ENCODE data around the gene CACNG3. TPM values are rescaled to one million over a fixed set of nuclear protein-coding genes. Genes with fewer than 3 reads are reported as not detected.
"Not testable (repeated sequence)": the region's sequence is repeated elsewhere in the genome, so short reads cannot be mapped to it uniquely, and the experiment has no call there.

The CACNG3 gene
- total RNA-seq, 1 experiment from 2014 or later: not detected

DNA sequence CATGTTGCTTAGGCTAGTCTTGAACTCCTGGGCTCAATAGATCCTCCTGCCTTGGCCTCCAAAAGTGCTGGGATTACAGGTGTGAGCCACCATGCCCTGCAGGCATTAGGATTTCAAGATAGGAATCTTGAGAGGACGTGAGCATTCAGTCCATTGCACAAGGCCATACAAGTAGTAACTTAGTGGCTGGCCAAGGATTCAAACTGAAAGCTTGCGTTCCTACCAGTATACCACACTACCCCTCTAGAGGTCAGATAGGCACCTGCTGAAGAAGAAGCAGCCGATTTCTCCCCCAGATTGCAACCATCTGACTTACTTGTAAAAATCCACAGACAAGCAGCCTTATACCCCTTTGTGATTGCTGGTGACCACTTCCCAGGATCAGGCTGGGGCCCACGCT lies 80.9 kb downstream of the CACNG3 start:
- H3K27me3 ChIP-seq (ENCODE audit: insufficient read depth, low read depth): peaks cover 41% of the 10 kb centered on the region
- H3K27ac ChIP-seq: no peak overlapping the region
- H3K9me3 ChIP-seq (ENCODE audit: insufficient read depth, low read depth): no peaks in the 10 kb centered on the region
- no peaks in the 10 kb centered on the region for H3K36me3 ChIP-seq (ENCODE audit: low read depth)
- no peaks in the 10 kb centered on the region for H3K4me1 ChIP-seq (replicated peaks; ENCODE audit: insufficient read depth)
- H2AFZ ChIP-seq: no peak overlapping the region
- no peaks in the 10 kb centered on the region for H4K20me1 ChIP-seq (ENCODE audit: insufficient read depth)
- no peak overlapping the region for H3K4me2 ChIP-seq
- CTCF ChIA-PET: no interaction called here
- no peaks in the 10 kb centered on the region for H3K79me2 ChIP-seq (ENCODE audit: low read depth)
- TF ChIP-seq, protein P1, sequence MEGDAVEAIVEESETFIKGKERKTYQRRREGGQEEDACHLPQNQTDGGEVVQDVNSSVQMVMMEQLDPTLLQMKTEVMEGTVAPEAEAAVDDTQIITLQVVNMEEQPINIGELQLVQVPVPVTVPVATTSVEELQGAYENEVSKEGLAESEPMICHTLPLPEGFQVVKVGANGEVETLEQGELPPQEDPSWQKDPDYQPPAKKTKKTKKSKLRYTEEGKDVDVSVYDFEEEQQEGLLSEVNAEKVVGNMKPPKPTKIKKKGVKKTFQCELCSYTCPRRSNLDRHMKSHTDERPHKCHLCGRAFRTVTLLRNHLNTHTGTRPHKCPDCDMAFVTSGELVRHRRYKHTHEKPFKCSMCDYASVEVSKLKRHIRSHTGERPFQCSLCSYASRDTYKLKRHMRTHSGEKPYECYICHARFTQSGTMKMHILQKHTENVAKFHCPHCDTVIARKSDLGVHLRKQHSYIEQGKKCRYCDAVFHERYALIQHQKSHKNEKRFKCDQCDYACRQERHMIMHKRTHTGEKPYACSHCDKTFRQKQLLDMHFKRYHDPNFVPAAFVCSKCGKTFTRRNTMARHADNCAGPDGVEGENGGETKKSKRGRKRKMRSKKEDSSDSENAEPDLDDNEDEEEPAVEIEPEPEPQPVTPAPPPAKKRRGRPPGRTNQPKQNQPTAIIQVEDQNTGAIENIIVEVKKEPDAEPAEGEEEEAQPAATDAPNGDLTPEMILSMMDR (conservative IDR thresholded peaks at IDR 0.05): no peak
- no peak for TF ChIP-seq EZH2 (IDR thresholded peaks at IDR 0.05; ENCODE audit: low read depth)
- POLR2A ChIA-PET (ENCODE audit: unreplicated experiment): no interaction called here
- no peaks in the 10 kb centered on the region for H3K9me2 ChIP-seq (ENCODE audit: insufficient read depth)
- no TSS peak for BruUV-seq (replicated peaks)
- DNase-seq: no peak
- H3K4me3 ChIP-seq: no peak overlapping the region
- no peaks in the 10 kb centered on the region for H3F3A ChIP-seq (ENCODE audit: insufficient read depth, low read depth)
- intact Hi-C loops (cut with micrococcal nuclease; ENCODE audit: unreplicated experiment): no loop called here

DNA sequence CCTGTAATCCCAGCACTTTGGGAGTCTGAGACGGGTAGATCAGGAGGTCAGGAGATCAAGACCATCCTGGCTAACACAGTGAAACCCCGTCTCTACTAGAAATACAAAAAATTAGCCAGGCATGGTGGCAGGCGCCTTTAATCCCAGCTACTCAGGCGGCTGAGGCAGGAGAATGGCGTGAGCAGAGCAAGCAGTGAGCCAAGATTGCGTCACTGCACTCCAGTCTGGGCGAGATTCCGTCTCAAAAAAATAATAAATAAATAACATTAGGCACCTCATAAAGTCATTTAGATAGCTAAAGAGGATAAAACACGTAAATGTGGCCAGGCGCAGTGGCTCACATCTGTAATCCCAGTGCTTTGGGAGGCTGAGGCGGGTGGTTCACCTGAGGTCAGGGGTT lies 87.7 kb downstream of the CACNG3 start:
- H3K27ac ChIP-seq; H3K9me2 ChIP-seq (ENCODE audit: insufficient read depth); DNase-seq; H3K36me3 ChIP-seq (ENCODE audit: low read depth); POLR2A ChIA-PET (ENCODE audit: unreplicated experiment); H3K4me1 ChIP-seq (replicated peaks; ENCODE audit: insufficient read depth); H4K20me1 ChIP-seq (ENCODE audit: insufficient read depth); H3F3A ChIP-seq (ENCODE audit: insufficient read depth, low read depth); CTCF ChIA-PET; intact Hi-C loops (cut with micrococcal nuclease; ENCODE audit: unreplicated experiment); H2AFZ ChIP-seq; H3K4me2 ChIP-seq; BruUV-seq (replicated peaks); H3K4me3 ChIP-seq; H3K79me2 ChIP-seq (ENCODE audit: low read depth); H3K9me3 ChIP-seq (ENCODE audit: insufficient read depth, low read depth): not testable (repeated sequence)
- H3K27me3 ChIP-seq (ENCODE audit: insufficient read depth, low read depth): peaks cover 74% of the 10 kb centered on the region

GRCh38 chr16:24344784-24345183 lies 88.6 kb downstream of the CACNG3 start:
- no peaks in the 10 kb centered on the region for H3K9me2 ChIP-seq (ENCODE audit: insufficient read depth)
- no peak for TF ChIP-seq EZH2 (IDR thresholded peaks at IDR 0.05; ENCODE audit: low read depth)
- TF ChIP-seq, protein P1 (conservative IDR thresholded peaks at IDR 0.05): no peak
- intact Hi-C loops (cut with micrococcal nuclease; ENCODE audit: unreplicated experiment): no loop called here
- H3K9me3 ChIP-seq (ENCODE audit: insufficient read depth, low read depth): no peaks in the 10 kb centered on the region
- CTCF ChIA-PET: no interaction called here
- BruUV-seq (replicated peaks): no TSS peak
- DNase-seq: no peak
- POLR2A ChIA-PET (ENCODE audit: unreplicated experiment): no interaction called here
- H3K4me1 ChIP-seq (replicated peaks; ENCODE audit: insufficient read depth): no peaks in the 10 kb centered on the region
- no peak overlapping the region for H3K4me2 ChIP-seq
- H3K27me3 ChIP-seq (ENCODE audit: insufficient read depth, low read depth): peaks cover 75% of the 10 kb centered on the region
- H4K20me1 ChIP-seq (ENCODE audit: insufficient read depth): no peaks in the 10 kb centered on the region
- H3F3A ChIP-seq (ENCODE audit: insufficient read depth, low read depth): no peaks in the 10 kb centered on the region
- H3K27ac ChIP-seq: no peak overlapping the region
- H2AFZ ChIP-seq: no peak overlapping the region
- no peak overlapping the region for H3K4me3 ChIP-seq
- no peaks in the 10 kb centered on the region for H3K36me3 ChIP-seq (ENCODE audit: low read depth)
- H3K79me2 ChIP-seq (ENCODE audit: low read depth): no peaks in the 10 kb centered on the region

DNA sequence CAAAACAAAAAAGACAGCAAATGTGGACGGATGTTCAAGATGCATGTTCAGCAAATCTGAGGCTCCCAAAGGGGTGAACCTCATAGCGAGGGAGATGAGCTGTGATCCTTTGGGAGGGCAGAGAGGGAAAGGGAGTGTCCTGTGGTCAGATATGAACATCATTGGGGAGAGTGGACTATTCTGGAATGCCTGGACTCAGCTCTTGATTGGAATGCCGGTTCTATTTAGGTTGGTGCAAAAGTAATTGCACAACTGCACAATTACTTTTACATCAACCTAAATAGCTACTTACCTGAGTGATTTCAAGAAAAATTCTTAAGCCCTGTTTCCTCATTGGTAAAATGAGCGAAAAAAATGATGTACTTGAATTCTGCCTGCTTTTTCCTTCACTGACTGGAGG lies 89.6 kb downstream of the CACNG3 start:
- POLR2A ChIA-PET (ENCODE audit: unreplicated experiment): no interaction called here
- Histone ChIP-seq H3K9me2 (ENCODE audit: insufficient read depth) (no peaks in the 10 kb centered on the region), H3K27me3 (ENCODE audit: insufficient read depth, low read depth) (peaks cover 72% of the 10 kb centered on the region), H3K27ac (no peak overlapping the region), H3K4me3 (no peak overlapping the region), H3F3A (ENCODE audit: insufficient read depth, low read depth) (no peaks in the 10 kb centered on the region), H3K9me3 (ENCODE audit: insufficient read depth, low read depth) (no peaks in the 10 kb centered on the region), H4K20me1 (ENCODE audit: insufficient read depth) (no peaks in the 10 kb centered on the region), H3K4me1 (replicated peaks; ENCODE audit: insufficient read depth) (no peaks in the 10 kb centered on the region), H2AFZ (no peak overlapping the region), H3K4me2 (no peak overlapping the region), H3K79me2 (ENCODE audit: low read depth) (no peaks in the 10 kb centered on the region), H3K36me3 (ENCODE audit: low read depth) (no peaks in the 10 kb centered on the region)
- no peak for DNase-seq
- TF ChIP-seq, protein P1 (conservative IDR thresholded peaks at IDR 0.05): no peak
- no peak for TF ChIP-seq EZH2 (IDR thresholded peaks at IDR 0.05; ENCODE audit: low read depth)
- CTCF ChIA-PET: no interaction called here
- no TSS peak for BruUV-seq (replicated peaks)
- intact Hi-C loops (cut with micrococcal nuclease; ENCODE audit: unreplicated experiment): no loop called here

All from PC-9 (cell line).